Upper lobe of left lung (tissue), 6 donors: Measurements from ENCODE around the gene CCDC12. TPM values are rescaled to one million over a fixed set of nuclear protein-coding genes. Genes with fewer than 3 reads are reported as not detected.

Source experiments
- ATAC-seq, 2 donors: fragments of 200-7000 bp; cut with Tn5 transposase; one replicate each; pipeline ENCODE4 v1.9.1; 2022; ENCODE audit warnings: mild to moderate bottlenecking in 2 of 2, moderate library complexity in 2 of 2; ENCODE audit not compliant: low FRiP score in 2 of 2
- DNase-seq, 2 donors: peaks; one replicate each; pipeline ENCODE4 v3.0.0-alpha.2; 2019 to 2020
- H3K27ac ChIP-seq, 4 donors: fragments of 200-600 bp; sonication (generic); one replicate each; pipeline ENCODE4 v1.5.1; 2016 to 2019
- H3K27me3 ChIP-seq, 4 donors: fragments of 200-600 bp; sonication (generic); one replicate each; pipeline ENCODE4 v1.5.1; 2017 to 2019
- H3K36me3 ChIP-seq, 4 donors: fragments of 200-600 bp; sonication (generic); one replicate each; pipeline ENCODE4 v1.5.1; 2016 to 2019
- H3K4me1 ChIP-seq, 4 donors: fragments of 200-600 bp; sonication (generic); one replicate each; pipeline ENCODE4 v1.5.1; 2018 to 2019
- H3K4me3 ChIP-seq, 4 donors: fragments of 200-600 bp; sonication (generic); one replicate each; pipeline ENCODE4 v1.5.1; 2017 to 2019; ENCODE audit warnings: mild to moderate bottlenecking in 2 of 4, moderate library complexity in 1 of 4
- H3K9me3 ChIP-seq, 4 donors: fragments of 200-600 bp; sonication (generic); one replicate each; pipeline ENCODE4 v1.5.1; 2018 to 2019
- CTCF ChIP-seq, 6 experiments: fragments of 450-650 bp in 4 of 6; fragments of 200-600 bp in 2 of 6; sonication (generic) in 2 of 6; IDR thresholded peaks; one replicate each; pipeline ENCODE4 v1.5.1; 2016 to 2019; ENCODE audit warnings: antibody characterized with exemption in 6 of 6
- EP300 ChIP-seq, 4 donors: sonication (generic); formaldehyde crosslinking; IDR thresholded peaks; one replicate each; pipeline ENCODE4 v1.5.1; 2017; ENCODE audit warnings: antibody characterized with exemption in 4 of 4, control low read depth in 2 of 4
- POLR2A ChIP-seq, 4 donors: fragments of 450-650 bp; IDR thresholded peaks; one replicate each; pipeline ENCODE4 v1.5.1; 2016 to 2017; ENCODE audit warnings: antibody characterized with exemption in 4 of 4, mild to moderate bottlenecking in 2 of 4
- POLR2AphosphoS5 ChIP-seq, 2 donors: sonication (generic); formaldehyde crosslinking; IDR thresholded peaks; one replicate each; pipeline ENCODE4 v1.5.1; 2017; ENCODE audit warnings: antibody characterized with exemption in 2 of 2
- WGBS, 2 donors: methylation state at CpG; one replicate each; pipeline ENCODE4 v1.1.5; 2017 to 2018; 5-methylcytosine and 5-hydroxymethylcytosine counted together
- total RNA-seq, 6 donors: library from RNA; depleted of rRNA in 4 of 6; stranded (reverse); fragments of >200 nt in 4 of 6; gene quantifications; one replicate each; pipeline versions ENCODE4 v1.1.0 to v1.2.1, GENCODE V29; 2016 to 2021
- donor health status: DM: no; HTN: no; CAD: no; lungs with moderate emphysema.
- donor health status: DM: no; HTN: yes; CAD: no; lungs with severe emphysema.

Gene CCDC12
- total RNA-seq, 6 donors from 2014 or later, result 42.3 to 93.2 (median 69.8) TPM

- H3K27ac ChIP-seq, result peak overlapping the region in 3 of 4 donors; percentile 39 to 55 (median 49)
- no peak for TF ChIP-seq EP300 (IDR thresholded peaks at IDR 0.05)
- no peak for TF ChIP-seq POLR2AphosphoS5 (IDR thresholded peaks at IDR 0.05)
- TF ChIP-seq POLR2A (IDR thresholded peaks at IDR 0.05), result no peak
- no peak for TF ChIP-seq CTCF (IDR thresholded peaks at IDR 0.05)
- 71 to 80% methylated on average over 9 of the region's 9 CpGs for WGBS, 2 donors
- no peak for DNase-seq
- peaks cover 70 to 80% (median 74%) of the 10 kb centered on the region in 4 donors for H3K4me1 ChIP-seq
- peaks cover 0 to 1% (median 0%) of the 10 kb centered on the region in 4 donors for H3K36me3 ChIP-seq
- no peak for ATAC-seq
- H3K9me3 ChIP-seq, result no peaks in the 10 kb centered on the region
- H3K27me3 ChIP-seq, result no peaks in the 10 kb centered on the region
- H3K4me3 ChIP-seq, result peak overlapping the region in 1 of 4 donors; percentile 84
Measured at GRCh38 chr3:46974421-46975171, 1.9 kb downstream of the CCDC12 start.

GRCh38 chr3:46972396-46972795, 4.1 kb downstream of the CCDC12 start:
- H3K9me3 ChIP-seq, result no peaks in the 10 kb centered on the region
- H3K4me1 ChIP-seq, result peaks cover 71 to 85% (median 76%) of the 10 kb centered on the region in 4 donors
- 74 to 82% methylated on average over 2 of the region's 2 CpGs for WGBS, 2 donors
- no peaks in the 10 kb centered on the region for H3K27me3 ChIP-seq
- DNase-seq, result no peak
- H3K4me3 ChIP-seq, result no peak overlapping the region
- H3K27ac ChIP-seq, result peak overlapping the region in 1 of 4 donors; percentile 31
- TF ChIP-seq EP300 (IDR thresholded peaks at IDR 0.05) (no peak), POLR2AphosphoS5 (IDR thresholded peaks at IDR 0.05) (no peak), POLR2A (IDR thresholded peaks at IDR 0.05) (no peak), CTCF (IDR thresholded peaks at IDR 0.05) (no peak)
- ATAC-seq, result no peak
- peaks cover 0 to 5% (median 0%) of the 10 kb centered on the region in 4 donors for H3K36me3 ChIP-seq

- ATAC-seq (no peak), DNase-seq (no peak)
Measured at GRCh38 chr3:46971742-46972141, 4.8 kb downstream of the CCDC12 start.

GRCh38 chr3:46971151-46971550, 5.4 kb downstream of the CCDC12 start:
- no peaks in the 10 kb centered on the region for H3K27me3 ChIP-seq
- TF ChIP-seq POLR2AphosphoS5 (IDR thresholded peaks at IDR 0.05) (no peak), POLR2A (IDR thresholded peaks at IDR 0.05) (no peak), CTCF (IDR thresholded peaks at IDR 0.05) (no peak), EP300 (IDR thresholded peaks at IDR 0.05) (no peak)
- no peaks in the 10 kb centered on the region for H3K9me3 ChIP-seq
- peaks cover 78 to 91% (median 82%) of the 10 kb centered on the region in 4 donors for H3K4me1 ChIP-seq
- 36 to 43% methylated on average over 5 to 6 of the region's 6 CpGs for WGBS, 2 donors
- peak overlapping the region; percentile 31 to 66 (median 54) for H3K27ac ChIP-seq
- no peak for ATAC-seq
- H3K36me3 ChIP-seq, result peaks cover 0 to 5% (median 0%) of the 10 kb centered on the region in 4 donors
- H3K4me3 ChIP-seq, result no peak overlapping the region
- peak in 1 of 2 donors; percentile 19 for DNase-seq

More at GRCh38 chr3:46971742-46972141, 4.8 kb downstream of the CCDC12 start:
- no peak overlapping the region for H3K4me3 ChIP-seq
- H3K4me1 ChIP-seq, result peaks cover 72 to 86% (median 77%) of the 10 kb centered on the region in 4 donors
- peaks cover 0 to 5% (median 0%) of the 10 kb centered on the region in 4 donors for H3K36me3 ChIP-seq
- TF ChIP-seq EP300 (IDR thresholded peaks at IDR 0.05) (no peak), CTCF (IDR thresholded peaks at IDR 0.05) (no peak), POLR2AphosphoS5 (IDR thresholded peaks at IDR 0.05) (no peak), POLR2A (IDR thresholded peaks at IDR 0.05) (no peak)
- H3K27ac ChIP-seq, result peak overlapping the region; percentile 31 to 66 (median 54)
- 40 to 64% methylated on average over 1 of the region's 1 CpG for WGBS, 2 donors
- no peaks in the 10 kb centered on the region for H3K9me3 ChIP-seq
- no peaks in the 10 kb centered on the region for H3K27me3 ChIP-seq
